ENCODE results near the gene TRAK1.

The TRAK1 gene

DNA sequence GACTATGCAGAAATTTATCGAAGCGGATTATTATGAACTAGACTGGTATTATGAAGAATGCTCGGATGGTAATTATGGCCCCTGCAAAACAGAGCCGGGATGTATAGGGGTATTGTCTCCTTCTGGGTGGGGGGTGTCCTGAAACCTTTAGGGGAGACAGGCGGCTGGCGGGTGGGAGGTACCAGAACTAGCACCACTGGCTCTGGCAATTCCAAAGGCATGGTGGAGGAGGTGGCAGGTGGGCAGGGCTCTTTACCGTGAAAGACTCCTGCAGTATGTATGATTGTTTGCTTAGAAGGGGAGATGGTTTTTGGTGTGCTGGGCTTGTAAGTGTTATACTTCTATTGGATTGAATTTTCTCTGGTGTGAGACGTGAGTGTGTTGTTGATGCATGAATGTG, 58.4 kb downstream of the TRAK1 start:
- TF ChIP-seq, protein P1, sequence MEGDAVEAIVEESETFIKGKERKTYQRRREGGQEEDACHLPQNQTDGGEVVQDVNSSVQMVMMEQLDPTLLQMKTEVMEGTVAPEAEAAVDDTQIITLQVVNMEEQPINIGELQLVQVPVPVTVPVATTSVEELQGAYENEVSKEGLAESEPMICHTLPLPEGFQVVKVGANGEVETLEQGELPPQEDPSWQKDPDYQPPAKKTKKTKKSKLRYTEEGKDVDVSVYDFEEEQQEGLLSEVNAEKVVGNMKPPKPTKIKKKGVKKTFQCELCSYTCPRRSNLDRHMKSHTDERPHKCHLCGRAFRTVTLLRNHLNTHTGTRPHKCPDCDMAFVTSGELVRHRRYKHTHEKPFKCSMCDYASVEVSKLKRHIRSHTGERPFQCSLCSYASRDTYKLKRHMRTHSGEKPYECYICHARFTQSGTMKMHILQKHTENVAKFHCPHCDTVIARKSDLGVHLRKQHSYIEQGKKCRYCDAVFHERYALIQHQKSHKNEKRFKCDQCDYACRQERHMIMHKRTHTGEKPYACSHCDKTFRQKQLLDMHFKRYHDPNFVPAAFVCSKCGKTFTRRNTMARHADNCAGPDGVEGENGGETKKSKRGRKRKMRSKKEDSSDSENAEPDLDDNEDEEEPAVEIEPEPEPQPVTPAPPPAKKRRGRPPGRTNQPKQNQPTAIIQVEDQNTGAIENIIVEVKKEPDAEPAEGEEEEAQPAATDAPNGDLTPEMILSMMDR (IDR thresholded peaks at IDR 0.05; ENCODE audit: borderline replicate concordance, control extremely low read depth, extremely low read depth, insufficient read depth, missing control alignments) = no peak
- DNase-seq (ENCODE audit: low spot score) = no peak
- in situ Hi-C loops (cut with MboI; ENCODE audit: low sequenced_read_pairs, unreplicated experiment) = no loop called here

DNA sequence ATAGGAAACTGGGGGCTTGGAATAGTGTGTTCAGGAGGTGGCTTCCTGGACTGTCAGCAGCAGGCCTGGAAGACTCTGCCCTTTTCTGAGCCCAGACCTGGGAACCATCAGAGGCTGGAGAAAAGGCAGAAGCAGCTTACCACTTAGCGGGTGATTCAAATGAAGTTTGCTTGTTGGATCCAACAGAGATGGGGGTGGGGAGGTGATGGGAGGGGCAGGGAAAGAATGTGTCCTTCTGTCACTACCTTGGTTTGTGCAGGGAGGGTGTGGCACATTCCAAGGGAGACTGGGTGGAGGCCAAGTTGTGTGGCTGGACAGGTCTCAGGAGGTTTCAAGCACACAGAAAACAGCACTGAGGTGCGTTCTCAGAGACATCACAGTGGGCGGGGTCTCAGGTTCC, 58.8 kb downstream of the TRAK1 start:
- in situ Hi-C loops (cut with MboI; ENCODE audit: low sequenced_read_pairs, unreplicated experiment) = no loop called here
- TF ChIP-seq, protein P1 (IDR thresholded peaks at IDR 0.05; ENCODE audit: borderline replicate concordance, control extremely low read depth, extremely low read depth, insufficient read depth, missing control alignments) = no peak
- no peak for DNase-seq (ENCODE audit: low spot score)

DNA sequence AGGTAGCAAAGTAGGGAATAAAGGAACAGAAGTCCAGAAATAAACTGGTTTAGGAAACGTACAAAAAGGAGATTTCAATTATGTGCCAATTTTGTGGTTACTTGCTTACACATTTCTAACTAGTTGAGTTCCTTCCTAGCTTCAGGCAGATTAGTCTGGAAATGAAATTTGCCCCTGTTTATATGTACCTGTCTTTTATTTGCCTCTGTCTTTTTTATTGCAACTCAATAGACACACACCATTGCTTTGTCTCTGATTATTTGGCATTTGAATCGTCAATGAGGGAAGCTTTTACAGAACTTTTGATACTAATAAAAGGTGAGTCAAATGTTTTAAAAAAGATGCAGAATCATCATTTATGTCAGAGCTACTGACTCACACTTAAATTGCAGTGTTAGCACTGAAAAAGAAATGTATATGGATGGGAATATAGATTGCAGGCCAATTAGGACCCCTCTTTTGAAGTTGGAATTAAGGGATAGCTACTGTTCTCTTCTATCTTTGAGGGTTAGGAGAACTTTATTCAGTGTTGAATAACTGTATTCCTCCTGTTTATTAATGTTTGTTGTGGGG, 60.5 kb downstream of the TRAK1 start:
- in situ Hi-C loops (cut with MboI; ENCODE audit: low sequenced_read_pairs, unreplicated experiment) = no loop called here
- no peak for DNase-seq (ENCODE audit: low spot score)
- TF ChIP-seq, protein P1 (IDR thresholded peaks at IDR 0.05; ENCODE audit: borderline replicate concordance, control extremely low read depth, extremely low read depth, insufficient read depth, missing control alignments) = no peak

DNA sequence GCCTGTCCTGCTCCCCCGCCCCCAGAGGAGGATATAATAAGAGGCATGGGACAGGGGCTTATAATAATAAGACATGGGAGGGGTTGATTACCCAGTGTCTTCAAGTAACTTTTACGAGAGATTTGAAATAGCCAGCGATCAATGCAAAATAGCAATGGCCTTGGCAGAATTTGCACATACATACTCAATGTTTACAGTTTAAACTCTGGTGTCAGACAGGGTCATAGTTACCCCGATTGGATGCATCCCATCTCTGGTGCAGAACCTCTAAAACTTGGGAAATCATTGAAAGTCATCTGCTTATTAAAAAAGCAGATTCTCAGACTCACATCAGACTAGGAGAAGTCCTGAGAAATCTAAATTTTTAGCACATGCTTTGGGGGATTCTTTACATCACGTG, 61.0 kb downstream of the TRAK1 start:
- TF ChIP-seq, protein P1 (IDR thresholded peaks at IDR 0.05; ENCODE audit: borderline replicate concordance, control extremely low read depth, extremely low read depth, insufficient read depth, missing control alignments) = no peak
- in situ Hi-C loops (cut with MboI; ENCODE audit: low sequenced_read_pairs, unreplicated experiment) = no loop called here
- no peak for DNase-seq (ENCODE audit: low spot score)

DNA sequence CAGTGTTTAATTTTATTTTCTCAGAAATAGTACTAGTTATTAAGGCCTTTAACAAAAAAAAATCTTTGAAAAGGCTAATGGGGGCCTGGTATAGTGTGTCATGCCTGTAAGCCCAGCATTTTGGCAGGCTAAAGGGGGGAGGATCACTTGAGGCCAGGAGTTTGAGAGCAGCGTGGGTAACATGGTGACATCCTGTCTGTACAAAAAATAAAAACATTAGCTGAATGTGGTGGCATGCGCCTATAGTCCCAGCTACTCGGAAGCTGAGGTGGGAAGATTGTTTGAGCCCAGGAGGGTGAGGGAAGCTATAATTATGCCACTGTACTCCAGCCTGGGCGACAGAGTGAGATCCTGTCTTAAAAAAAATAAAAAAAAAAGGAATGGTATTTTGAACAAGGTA, 61.9 kb downstream of the TRAK1 start:
- TF ChIP-seq, protein P1 (IDR thresholded peaks at IDR 0.05; ENCODE audit: borderline replicate concordance, control extremely low read depth, extremely low read depth, insufficient read depth, missing control alignments) = no peak
- in situ Hi-C loops (cut with MboI; ENCODE audit: low sequenced_read_pairs, unreplicated experiment) = no loop called here
- DNase-seq (ENCODE audit: low spot score) = no peak

DNA sequence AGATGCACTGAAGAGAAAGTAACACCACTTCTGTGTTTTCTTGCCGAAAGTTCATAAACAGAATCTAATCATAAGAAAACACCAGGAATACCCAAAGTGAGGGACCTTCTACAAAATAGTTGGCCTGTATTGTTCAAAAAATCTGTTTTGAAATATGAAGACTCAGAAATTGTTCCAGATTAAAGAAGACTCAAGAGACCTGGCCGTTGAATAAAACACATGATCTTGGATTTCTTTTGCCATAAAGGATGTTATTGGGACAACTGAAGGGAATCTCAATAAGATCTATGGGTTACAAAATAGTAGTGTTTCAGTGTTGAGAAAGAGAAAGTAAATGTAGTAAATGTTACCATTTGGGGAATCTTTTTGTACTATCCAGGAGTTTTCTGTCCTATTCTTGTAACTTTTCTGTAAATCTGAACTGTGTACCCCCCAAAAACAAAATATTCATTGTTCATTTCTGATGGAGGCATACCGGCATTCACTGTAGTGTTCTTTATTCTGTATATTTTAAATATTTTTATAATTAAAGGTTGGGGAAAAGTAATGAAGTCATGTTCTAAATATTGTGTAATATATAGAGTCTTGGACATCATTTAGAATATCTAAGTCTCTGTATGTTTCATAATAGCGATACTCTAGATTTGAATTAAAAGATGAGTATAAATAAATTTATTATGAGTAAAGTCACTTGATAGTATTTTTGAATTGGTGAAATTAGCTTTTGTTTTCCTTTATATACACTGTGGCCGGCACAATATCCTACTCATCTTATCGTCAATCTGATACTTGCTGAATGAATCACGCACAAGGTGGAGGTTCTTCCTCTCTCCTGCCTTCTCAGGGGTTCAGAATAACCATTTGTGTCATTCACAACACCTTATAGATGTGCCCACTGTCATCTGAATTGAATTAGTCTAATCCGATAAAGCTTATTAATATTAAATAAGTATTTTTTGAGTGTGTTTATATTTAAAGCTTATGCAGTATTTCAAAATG, 66.7 kb downstream of the TRAK1 start:
- peak; percentile 48 for DNase-seq (ENCODE audit: low spot score)
- TF ChIP-seq, protein P1 (IDR thresholded peaks at IDR 0.05; ENCODE audit: borderline replicate concordance, control extremely low read depth, extremely low read depth, insufficient read depth, missing control alignments) = no peak
- in situ Hi-C loops (cut with MboI; ENCODE audit: low sequenced_read_pairs, unreplicated experiment) = no loop called here

Measured in GM13976 (cell line).